Dendritic cell treated with granulocyte-macrophage colony-stimulating factor and Interleukin-4, amounts not matched to agents 40 ng/mL and 50 ng/mL, for 4 days (primary cell): Measurements from ENCODE around the gene ZRANB3.

ENCODE experiments used
- H3K27ac Mint-ChIP-seq: one replicate; pipeline ENCODE4 v1.8.0; 2022; ENCODE audit warnings: mild to moderate bottlenecking, mixed read lengths
- H3K27me3 Mint-ChIP-seq: one replicate; pipeline ENCODE4 v1.8.0; 2022; ENCODE audit warnings: mild to moderate bottlenecking, mixed read lengths
- H3K36me3 Mint-ChIP-seq: one replicate; pipeline ENCODE4 v1.8.0; 2022; ENCODE audit warnings: low read depth, mixed read lengths
- H3K4me1 Mint-ChIP-seq: one replicate; pipeline ENCODE4 v1.8.0; 2022; ENCODE audit warnings: low read depth, mixed read lengths
- H3K4me3 Mint-ChIP-seq: one replicate; pipeline ENCODE4 v1.8.0; 2022; ENCODE audit warnings: mild to moderate bottlenecking, moderate library complexity, mixed read lengths
- H3K9me3 Mint-ChIP-seq: one replicate; pipeline ENCODE4 v1.8.0; 2022; ENCODE audit warnings: mixed read lengths
- intact Hi-C: fragments of 100-400 bp; cut with micrococcal nuclease; formaldehyde crosslinking; loops from one replicate; pipeline ENCODE4 v1.15.0; 2022

Gene ZRANB3

DNA sequence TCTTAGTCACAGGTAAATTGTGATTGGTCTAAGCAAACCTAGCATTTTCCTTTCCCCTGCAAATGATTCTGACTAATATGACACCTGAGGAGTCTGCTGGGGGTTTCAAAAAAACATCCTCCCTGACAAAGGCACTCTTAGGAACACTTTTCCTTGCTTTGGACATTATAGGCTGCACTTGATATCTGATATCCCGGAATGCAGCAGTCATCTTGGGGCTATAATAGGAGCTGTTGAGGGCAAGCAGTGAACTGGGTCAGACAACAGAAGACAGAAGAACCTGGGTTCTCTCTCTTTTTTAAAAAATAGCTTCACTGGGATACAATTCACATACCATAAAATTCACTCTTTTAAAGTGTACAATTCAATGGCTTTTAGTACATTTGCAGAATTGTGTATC, 249.6 kb downstream of the ZRANB3 start:
- Mint-ChIP-seq H3K4me3 (no peak overlapping the region), H3K4me1 (no peaks in the 10 kb centered on the region), H3K27me3 (no peaks in the 10 kb centered on the region), H3K9me3 (peaks cover 6% of the 10 kb centered on the region), H3K36me3 (no peaks in the 10 kb centered on the region), H3K27ac (no peak overlapping the region)
- intact Hi-C loops, result no loop called here

DNA sequence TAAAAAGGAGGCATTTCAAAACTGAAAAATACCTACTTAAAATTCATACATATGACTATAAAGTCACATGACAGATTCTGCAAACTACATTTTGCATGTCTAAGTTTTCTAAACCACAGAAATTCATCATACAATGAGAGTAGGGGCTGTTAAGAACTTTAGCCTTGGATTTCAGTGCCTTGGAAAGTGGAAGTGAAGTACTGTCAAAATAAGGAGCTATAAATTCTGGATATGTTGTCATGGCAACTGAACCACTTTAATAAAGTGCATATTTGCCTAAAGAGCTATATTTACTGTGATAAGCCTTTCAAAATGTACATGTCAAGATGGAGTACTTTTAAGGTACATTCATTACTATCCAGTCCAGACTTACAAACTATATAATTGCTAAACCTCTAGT, 251.8 kb downstream of the ZRANB3 start:
- Mint-ChIP-seq H3K4me1 (no peaks in the 10 kb centered on the region), H3K36me3 (no peaks in the 10 kb centered on the region), H3K27ac (no peak overlapping the region), H3K27me3 (no peaks in the 10 kb centered on the region), H3K4me3 (no peak overlapping the region), H3K9me3 (no peaks in the 10 kb centered on the region)
- intact Hi-C loops, result no loop called here

DNA sequence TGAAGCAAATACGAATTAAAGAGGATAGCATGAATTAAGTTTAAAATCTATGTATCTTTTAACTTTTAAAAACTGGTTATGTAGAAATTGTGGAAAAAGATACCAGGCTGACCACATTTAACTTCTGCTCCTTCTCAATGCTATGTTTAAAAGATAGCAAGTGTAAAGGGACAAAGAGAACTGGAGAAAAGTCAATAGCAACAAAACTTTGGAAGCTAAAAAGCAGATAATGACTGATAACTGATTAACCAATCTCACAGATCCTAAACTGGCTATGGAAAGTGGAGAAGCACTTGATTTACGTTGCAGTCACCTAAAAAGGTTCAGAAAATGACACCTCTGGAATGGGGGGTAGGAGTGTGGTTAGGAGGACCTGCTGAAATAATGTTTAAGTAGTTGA, 254.5 kb downstream of the ZRANB3 start:
- H3K9me3 Mint-ChIP-seq, result no peaks in the 10 kb centered on the region
- no peak overlapping the region for H3K27ac Mint-ChIP-seq
- no peak overlapping the region for H3K4me3 Mint-ChIP-seq
- H3K27me3 Mint-ChIP-seq, result no peaks in the 10 kb centered on the region
- no peaks in the 10 kb centered on the region for H3K36me3 Mint-ChIP-seq
- intact Hi-C loops, result no loop called here
- no peaks in the 10 kb centered on the region for H3K4me1 Mint-ChIP-seq

DNA sequence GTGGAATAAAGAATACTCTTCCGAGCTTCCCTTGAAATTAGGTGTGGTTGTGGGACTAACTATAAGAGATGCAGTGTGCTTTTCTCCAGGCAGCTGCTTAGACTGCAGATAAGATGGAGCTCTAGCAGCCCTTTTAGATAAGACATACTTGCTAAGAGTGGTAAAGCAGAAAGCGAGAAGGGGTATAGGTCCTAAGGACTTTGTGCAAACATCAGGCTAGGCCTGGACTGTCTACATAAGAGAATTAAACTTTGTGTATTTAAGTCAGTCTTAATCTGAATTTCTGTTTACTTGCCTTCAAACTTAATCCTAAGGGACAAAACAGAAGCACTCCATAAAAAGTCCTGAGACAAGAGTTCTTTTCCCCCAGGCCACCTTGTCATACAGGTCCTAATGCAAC, 260.0 kb downstream of the ZRANB3 start:
- no peaks in the 10 kb centered on the region for H3K4me1 Mint-ChIP-seq
- H3K36me3 Mint-ChIP-seq, result no peaks in the 10 kb centered on the region
- no peak overlapping the region for H3K27ac Mint-ChIP-seq
- H3K9me3 Mint-ChIP-seq, result no peaks in the 10 kb centered on the region
- no peaks in the 10 kb centered on the region for H3K27me3 Mint-ChIP-seq
- intact Hi-C loops, result no loop called here
- no peak overlapping the region for H3K4me3 Mint-ChIP-seq

DNA sequence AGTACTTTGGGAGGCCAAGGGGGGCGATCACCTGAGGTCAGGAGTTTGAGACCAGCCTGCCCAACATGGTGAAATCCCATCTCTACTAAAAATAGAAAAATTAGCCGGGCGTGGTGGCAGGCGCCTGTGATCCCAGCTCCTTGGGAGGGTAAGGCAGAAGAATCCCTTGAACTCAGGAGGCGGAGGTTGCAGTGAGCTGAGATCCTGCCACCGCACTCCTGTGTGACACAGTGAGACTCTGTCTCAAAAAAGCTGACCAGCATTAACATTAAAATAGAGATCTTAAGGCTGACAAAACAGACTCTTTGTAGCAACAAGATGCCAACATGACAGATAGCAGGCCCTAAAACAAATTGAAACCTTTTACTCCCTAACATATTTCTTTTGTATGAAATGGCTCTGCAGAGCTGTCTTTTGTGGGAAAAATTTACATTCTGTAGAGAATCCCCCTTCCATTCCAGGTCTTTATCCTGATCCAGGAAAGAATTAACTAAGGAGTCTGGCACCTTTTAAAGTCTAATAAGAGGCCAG, 265.0 kb downstream of the ZRANB3 start:
- H3K27ac Mint-ChIP-seq, result no peak overlapping the region
- intact Hi-C loops, result no loop called here
- H3K27me3 Mint-ChIP-seq, result no peaks in the 10 kb centered on the region
- no peaks in the 10 kb centered on the region for H3K36me3 Mint-ChIP-seq
- no peaks in the 10 kb centered on the region for H3K4me1 Mint-ChIP-seq
- H3K4me3 Mint-ChIP-seq, result no peak overlapping the region
- H3K9me3 Mint-ChIP-seq, result no peaks in the 10 kb centered on the region

DNA sequence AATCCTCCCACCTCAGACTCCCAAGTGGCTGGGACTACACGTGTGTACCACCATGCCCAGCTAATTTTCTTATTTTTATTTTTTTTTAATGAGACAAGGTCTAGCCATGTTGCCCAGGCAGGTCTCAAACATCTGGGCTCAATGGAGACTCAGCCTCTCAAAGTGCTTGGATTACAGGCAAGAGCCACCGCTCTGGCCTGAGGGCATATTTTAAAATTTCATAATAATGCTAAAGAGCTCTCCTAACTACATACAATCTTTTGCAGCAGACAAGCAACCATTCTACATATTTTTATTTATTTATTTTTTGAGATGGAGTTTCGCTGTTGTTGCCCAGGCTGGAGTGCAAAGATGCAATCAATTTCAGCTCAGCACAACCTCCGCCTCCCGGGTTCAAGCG, 271.9 kb downstream of the ZRANB3 start:
- intact Hi-C loops, result no loop called here
- Mint-ChIP-seq H3K4me1 (no peaks in the 10 kb centered on the region), H3K4me3 (no peak overlapping the region), H3K9me3 (peaks cover 28% of the 10 kb centered on the region), H3K36me3 (no peaks in the 10 kb centered on the region), H3K27ac (no peak overlapping the region), H3K27me3 (no peaks in the 10 kb centered on the region)

DNA sequence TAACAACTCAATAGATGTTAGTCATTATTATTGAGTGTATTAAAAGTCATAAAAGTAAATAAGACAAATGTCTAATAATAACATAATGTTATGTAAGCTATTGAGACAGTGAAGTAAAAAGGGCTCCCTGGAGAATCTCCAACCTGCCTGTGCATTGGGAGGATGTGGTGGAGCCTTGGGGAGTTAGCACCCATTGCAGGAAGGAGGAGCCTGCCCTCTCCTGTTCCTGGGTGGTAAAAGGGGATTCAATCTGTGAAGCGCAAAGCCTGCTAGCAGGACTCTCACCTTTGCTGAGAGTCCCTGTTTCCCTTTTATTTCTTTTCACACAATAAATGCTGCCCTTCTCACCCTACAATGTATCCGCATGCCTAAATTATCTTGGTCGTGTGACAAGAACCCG, 272.8 kb downstream of the ZRANB3 start:
- Mint-ChIP-seq H3K27me3 (no peaks in the 10 kb centered on the region), H3K4me3 (no peak overlapping the region), H3K36me3 (no peaks in the 10 kb centered on the region), H3K9me3 (peaks cover 28% of the 10 kb centered on the region), H3K4me1 (no peaks in the 10 kb centered on the region), H3K27ac (no peak overlapping the region)
- intact Hi-C loops, result no loop called here

DNA sequence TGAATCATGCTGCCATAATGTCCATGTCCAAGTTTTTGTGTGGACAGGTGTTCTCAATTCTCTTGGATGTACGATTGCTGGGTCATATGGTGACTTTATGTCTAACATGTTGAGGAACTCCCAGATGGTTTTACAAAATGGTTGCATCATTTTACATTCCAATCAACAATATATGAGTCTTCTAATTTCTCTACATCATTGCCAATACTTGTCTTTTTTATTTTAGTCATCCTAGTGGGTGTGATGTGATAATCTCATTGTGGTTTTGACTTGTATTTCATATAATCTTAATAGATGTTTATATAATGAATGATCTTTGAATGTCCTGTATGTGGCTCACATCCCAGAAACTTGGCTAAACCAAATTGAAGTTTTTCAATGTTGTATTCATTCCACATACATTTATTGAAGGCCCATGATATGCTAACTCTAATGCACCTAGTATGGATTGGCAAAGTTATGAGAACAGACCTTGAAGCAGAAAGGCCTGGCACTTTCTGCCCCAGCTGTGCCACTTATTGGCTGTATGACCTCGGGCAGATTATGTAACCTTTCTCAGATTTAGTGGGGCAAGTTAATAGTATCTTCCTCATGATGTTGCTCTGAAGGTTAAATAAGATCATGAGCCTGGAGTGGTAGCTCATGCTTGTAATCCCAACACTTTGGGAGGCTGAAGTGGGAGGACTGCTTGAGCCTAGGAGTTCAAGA, 273.5 kb downstream of the ZRANB3 start:
- intact Hi-C loops, result no loop called here
- Mint-ChIP-seq H3K27ac (no peak overlapping the region), H3K36me3 (no peaks in the 10 kb centered on the region), H3K4me1 (no peaks in the 10 kb centered on the region), H3K4me3 (no peak overlapping the region), H3K9me3 (peaks cover 35% of the 10 kb centered on the region), H3K27me3 (no peaks in the 10 kb centered on the region)

DNA sequence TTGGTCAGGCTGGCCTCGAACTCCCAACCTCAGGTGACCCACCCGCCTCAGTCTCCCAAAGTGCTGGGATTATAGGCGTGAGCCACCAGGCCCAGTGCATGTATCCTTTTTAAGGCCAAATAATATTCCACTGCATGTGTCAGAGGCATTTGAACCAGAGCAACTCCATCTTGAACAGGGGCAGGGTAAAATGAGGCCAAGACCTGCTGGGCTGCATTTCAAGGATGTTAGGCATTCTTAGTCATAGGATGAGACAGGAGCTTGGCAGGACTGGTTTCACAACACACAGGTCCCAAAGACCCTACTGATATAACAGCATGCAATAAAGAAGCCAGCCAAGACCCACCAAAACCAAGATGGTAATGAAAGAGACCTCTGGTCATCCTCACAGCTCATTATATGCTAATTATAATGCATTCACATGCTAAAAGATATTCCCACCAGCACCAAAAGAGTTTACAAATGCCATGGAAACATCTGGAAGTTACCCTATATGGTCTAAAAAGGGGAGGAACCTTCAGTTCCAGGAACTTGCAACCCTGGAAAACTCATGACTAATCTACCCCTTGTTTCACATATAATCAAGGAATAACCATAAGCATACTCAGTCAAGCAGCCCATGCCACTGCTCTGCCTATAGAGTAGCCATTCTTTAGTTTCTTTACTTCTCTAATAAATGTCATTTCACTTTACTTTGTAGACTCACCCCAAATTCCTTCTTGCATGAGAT, 274.3 kb downstream of the ZRANB3 start:
- Mint-ChIP-seq H3K27me3 (no peaks in the 10 kb centered on the region), H3K27ac (no peak overlapping the region), H3K9me3 (peaks cover 43% of the 10 kb centered on the region), H3K36me3 (peaks cover 4% of the 10 kb centered on the region), H3K4me3 (no peak overlapping the region), H3K4me1 (no peaks in the 10 kb centered on the region)
- intact Hi-C loops, result no loop called here

DNA sequence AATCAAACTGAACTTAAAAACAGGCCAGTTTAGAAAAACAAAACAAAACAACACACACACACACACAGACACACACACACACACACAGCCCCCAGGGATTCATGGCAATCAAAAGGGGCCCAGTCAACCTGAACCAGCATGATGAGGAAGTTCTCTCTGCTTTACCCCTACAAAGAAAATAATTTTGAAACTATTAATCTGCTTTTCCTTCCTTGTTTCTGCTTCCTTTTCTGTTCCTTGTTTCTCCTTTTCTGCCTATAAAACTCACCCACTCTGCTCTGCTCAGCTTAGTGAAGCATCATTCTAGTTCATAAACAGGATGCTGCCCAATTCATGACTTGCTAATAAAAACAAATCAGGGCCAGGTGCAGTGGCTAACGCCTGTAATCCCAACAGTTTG, 275.8 kb downstream of the ZRANB3 start:
- Mint-ChIP-seq H3K4me1 (no peaks in the 10 kb centered on the region), H3K27ac (no peak overlapping the region), H3K4me3 (no peak overlapping the region), H3K27me3 (no peaks in the 10 kb centered on the region), H3K9me3 (peaks cover 58% of the 10 kb centered on the region), H3K36me3 (peaks cover 12% of the 10 kb centered on the region)
- intact Hi-C loops, result no loop called here

DNA sequence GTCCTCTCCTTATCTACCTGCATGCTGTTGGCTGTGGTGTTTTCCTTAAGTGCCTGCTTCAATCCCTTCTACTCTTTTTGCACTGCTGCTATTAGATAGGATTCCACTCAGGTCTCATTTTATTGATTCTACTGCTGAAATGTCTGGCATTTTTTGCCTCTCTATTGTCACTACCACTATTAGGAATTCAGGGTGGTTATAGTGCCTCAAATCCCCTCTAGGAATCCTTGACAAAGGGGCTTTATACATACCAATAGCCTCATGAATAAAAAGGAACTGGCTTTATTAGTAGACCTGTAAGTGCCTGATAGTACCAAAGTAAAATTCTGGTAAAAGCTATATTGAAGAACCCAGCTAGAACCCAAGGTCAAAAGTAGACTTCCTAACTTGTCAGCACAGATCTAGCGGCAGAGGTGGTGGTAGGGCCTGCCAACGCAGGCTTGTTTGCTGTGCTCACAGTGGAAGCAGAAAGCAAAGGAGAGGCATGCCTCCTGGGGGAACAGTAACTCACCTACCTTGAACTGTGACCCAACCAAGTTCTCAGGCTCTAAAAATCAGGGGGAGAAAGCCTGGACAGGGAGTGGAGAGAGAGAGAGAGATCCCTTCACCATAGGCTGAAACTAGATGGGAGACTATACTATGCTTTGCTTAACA, 278.1 kb downstream of the ZRANB3 start:
- H3K4me1 Mint-ChIP-seq, result no peaks in the 10 kb centered on the region
- no peak overlapping the region for H3K27ac Mint-ChIP-seq
- peaks cover 12% of the 10 kb centered on the region for H3K36me3 Mint-ChIP-seq
- intact Hi-C loops, result no loop called here
- H3K4me3 Mint-ChIP-seq, result no peak overlapping the region
- peaks cover 72% of the 10 kb centered on the region for H3K9me3 Mint-ChIP-seq
- no peaks in the 10 kb centered on the region for H3K27me3 Mint-ChIP-seq

DNA sequence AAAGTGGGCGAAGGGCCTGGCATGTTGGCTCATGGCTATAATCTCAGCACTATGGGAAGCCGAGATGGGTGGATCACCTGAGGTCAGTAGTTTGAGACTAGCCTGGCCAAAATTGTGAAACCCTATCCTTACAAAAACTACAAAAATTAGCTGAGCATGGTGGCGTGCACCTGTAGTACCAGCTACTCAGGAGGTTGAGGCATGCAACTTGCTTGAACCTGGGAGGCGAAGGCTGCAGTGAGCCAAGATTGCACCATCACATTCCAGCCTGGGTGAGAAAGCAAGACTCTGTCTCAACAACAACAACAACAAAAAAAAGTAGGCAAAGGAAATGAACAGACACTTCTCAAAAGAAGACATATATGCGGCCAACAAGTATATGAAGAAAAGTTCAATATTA, 282.4 kb downstream of the ZRANB3 start:
- Mint-ChIP-seq H3K36me3 (peaks cover 12% of the 10 kb centered on the region), H3K27ac (no peak overlapping the region), H3K9me3 (peaks cover 43% of the 10 kb centered on the region), H3K27me3 (no peaks in the 10 kb centered on the region), H3K4me3 (no peak overlapping the region), H3K4me1 (no peaks in the 10 kb centered on the region)
- intact Hi-C loops, result no loop called here

DNA sequence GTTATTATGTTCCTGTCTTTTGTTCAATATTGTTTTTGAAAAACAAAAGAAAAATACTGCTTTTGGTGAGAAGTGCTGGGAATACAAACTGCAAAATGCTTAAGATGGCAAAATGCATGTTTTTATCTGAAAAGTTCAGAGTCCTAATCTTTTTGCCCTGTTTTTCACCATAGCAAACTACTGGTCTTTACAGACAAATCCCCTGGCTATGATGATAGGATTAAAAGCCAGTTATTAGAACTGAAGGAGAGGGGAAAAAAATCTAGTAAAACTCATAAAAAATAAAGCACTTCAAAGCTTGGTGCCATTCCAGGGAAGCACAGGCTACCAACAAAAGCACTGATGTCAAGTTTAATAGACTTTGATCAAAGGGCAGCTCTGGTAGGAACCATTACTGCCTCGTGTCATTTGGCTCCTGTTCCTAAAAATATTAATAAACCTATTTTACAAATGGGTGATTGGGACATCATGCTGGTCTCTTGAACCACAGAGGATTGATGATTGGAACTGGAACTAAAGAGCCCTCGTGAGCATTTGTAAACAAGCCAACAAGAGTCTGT, 284.2 kb downstream of the ZRANB3 start:
- Mint-ChIP-seq H3K27ac (no peak overlapping the region), H3K9me3 (peaks cover 30% of the 10 kb centered on the region), H3K4me3 (no peak overlapping the region), H3K27me3 (no peaks in the 10 kb centered on the region), H3K4me1 (no peaks in the 10 kb centered on the region), H3K36me3 (peaks cover 9% of the 10 kb centered on the region)
- intact Hi-C loops, result no loop called here

DNA sequence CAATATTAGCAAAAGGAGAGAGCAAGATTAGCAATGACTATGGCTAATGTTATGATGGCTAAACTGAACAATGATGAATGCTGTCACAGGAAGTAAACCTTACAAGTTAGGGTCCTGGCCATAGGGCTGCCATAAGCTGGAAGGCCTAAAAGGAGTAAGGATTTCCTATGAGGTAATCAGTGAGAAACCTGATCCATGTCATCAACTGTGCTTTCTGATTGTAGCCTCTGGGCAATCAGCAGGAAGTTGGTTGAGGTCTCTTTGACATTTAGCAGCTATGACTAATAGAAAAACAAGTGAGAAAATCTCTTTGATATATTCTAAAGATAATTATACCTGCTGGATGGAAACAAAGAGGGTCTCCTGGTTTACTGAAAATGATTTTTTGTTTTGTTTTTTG, 285.9 kb downstream of the ZRANB3 start:
- H3K36me3 Mint-ChIP-seq, result no peaks in the 10 kb centered on the region
- no peak overlapping the region for H3K27ac Mint-ChIP-seq
- intact Hi-C loops, result no loop called here
- H3K4me3 Mint-ChIP-seq, result no peak overlapping the region
- H3K27me3 Mint-ChIP-seq, result no peaks in the 10 kb centered on the region
- peaks cover 12% of the 10 kb centered on the region for H3K9me3 Mint-ChIP-seq
- no peaks in the 10 kb centered on the region for H3K4me1 Mint-ChIP-seq
